Caco-2 (cell line): ENCODE measurements around the gene RNF114. TPM values are rescaled to one million over a fixed set of nuclear protein-coding genes. Genes with fewer than 3 reads are reported as not detected.

Experiments used
- BruUV-seq: library from RNA; stranded (reverse); fragments of 400-500 nt; replicated peaks from 2 replicates; lab custom pipeline; 2021; lab: Mats Ljungman, UMichigan
- CTCF ChIA-PET: fragments of 300-600 bp; sonication (Branson Sonifier 250); formaldehyde crosslinking; loops from one replicate; lab custom pipeline; 2022; ENCODE audit warnings: antibody characterized with exemption; lab: Charles Lee
- POLR2A ChIA-PET: fragments of 300-600 bp; sonication (Branson Sonifier 250); formaldehyde crosslinking; loops from one replicate; lab custom pipeline; 2022; ENCODE audit warnings: antibody characterized with exemption; lab: Charles Lee
- DNase-seq, 2 experiments: peaks; one replicate each; pipeline versions ENCODE4 v3.0.0 to v3.0.0-alpha.2; 2020 to 2022
- H3K27me3 ChIP-seq: replicated peaks from 2 replicates; pipeline ENCODE4 v1.6.0; 2011; ENCODE audit warnings: low read length; ENCODE audit not compliant: control insufficient read depth, insufficient read depth
- H3K36me3 ChIP-seq: 2 replicates; pipeline ENCODE4 v1.5.1; 2011; ENCODE audit warnings: low read length; ENCODE audit not compliant: control insufficient read depth, insufficient read depth
- H3K4me1 ChIP-seq: fragments of 250-450 bp; sonication (Bioruptor Pico); 2 replicates; pipeline ENCODE4 v1.5.1; 2020; ENCODE audit warnings: mild to moderate bottlenecking
- H3K4me3 ChIP-seq: 2 replicates; pipeline ENCODE4 v1.5.1; 2011; ENCODE audit warnings: low read depth, mild to moderate bottlenecking, control low read depth, low read length
- H3K9me3 ChIP-seq: fragments of 250-450 bp; sonication (Bioruptor Pico); 2 replicates; pipeline ENCODE4 v1.5.1; 2020; ENCODE audit warnings: mild to moderate bottlenecking, moderate library complexity
- H3K27ac Mint-ChIP-seq: one replicate; pipeline ENCODE4 v1.8.0; 2022; ENCODE audit warnings: mixed read lengths; ENCODE audit not compliant: unreplicated experiment
- H3K27me3 Mint-ChIP-seq: one replicate; pipeline ENCODE4 v1.8.0; 2022; ENCODE audit warnings: mixed read lengths; ENCODE audit not compliant: insufficient read depth, unreplicated experiment
- H3K36me3 Mint-ChIP-seq: one replicate; pipeline ENCODE4 v1.8.0; 2022; ENCODE audit warnings: mild to moderate bottlenecking, mixed read lengths; ENCODE audit not compliant: insufficient read depth, unreplicated experiment
- H3K4me1 Mint-ChIP-seq: one replicate; pipeline ENCODE4 v1.8.0; 2022; ENCODE audit warnings: low read depth, mixed read lengths; ENCODE audit not compliant: unreplicated experiment
- H3K4me3 Mint-ChIP-seq: one replicate; pipeline ENCODE4 v1.8.0; 2022; ENCODE audit warnings: mild to moderate bottlenecking, moderate library complexity, mixed read lengths; ENCODE audit not compliant: unreplicated experiment
- H3K9me3 Mint-ChIP-seq: one replicate; pipeline ENCODE4 v1.8.0; 2022; ENCODE audit warnings: mixed read lengths; ENCODE audit not compliant: unreplicated experiment
- CTCF ChIP-seq, 2 experiments: fragments of 200-600 bp in 1 of 2; IDR thresholded peaks; 1 replicate in 1 of 2; 2 replicates in 1 of 2; pipeline versions ENCODE4 v1.5.1 to v1.8.0; 2011 to 2022; ENCODE audit warnings: antibody characterized with exemption in 1 of 2, control low read depth in 1 of 2, inconsistent platforms in 1 of 2, low read depth in 1 of 2, low read length in 1 of 2, mild to moderate bottlenecking in 1 of 2, moderate library complexity in 1 of 2; ENCODE audit not compliant: insufficient read depth in 1 of 2, severe bottlenecking in 1 of 2, unreplicated experiment in 1 of 2
- intact Hi-C: fragments of 100-400 bp; cut with micrococcal nuclease; formaldehyde crosslinking; loops from one replicate; pipeline ENCODE4 v1.10.0; 2022; ENCODE audit not compliant: unreplicated experiment
- total RNA-seq: library from RNA; stranded (reverse); gene quantifications from 2 replicates; pipeline ENCODE4 v1.2.3, GENCODE V29; 2022

The RNF114 gene
- total RNA-seq, 1 experiment from 2014 or later: 154 TPM

DNA sequence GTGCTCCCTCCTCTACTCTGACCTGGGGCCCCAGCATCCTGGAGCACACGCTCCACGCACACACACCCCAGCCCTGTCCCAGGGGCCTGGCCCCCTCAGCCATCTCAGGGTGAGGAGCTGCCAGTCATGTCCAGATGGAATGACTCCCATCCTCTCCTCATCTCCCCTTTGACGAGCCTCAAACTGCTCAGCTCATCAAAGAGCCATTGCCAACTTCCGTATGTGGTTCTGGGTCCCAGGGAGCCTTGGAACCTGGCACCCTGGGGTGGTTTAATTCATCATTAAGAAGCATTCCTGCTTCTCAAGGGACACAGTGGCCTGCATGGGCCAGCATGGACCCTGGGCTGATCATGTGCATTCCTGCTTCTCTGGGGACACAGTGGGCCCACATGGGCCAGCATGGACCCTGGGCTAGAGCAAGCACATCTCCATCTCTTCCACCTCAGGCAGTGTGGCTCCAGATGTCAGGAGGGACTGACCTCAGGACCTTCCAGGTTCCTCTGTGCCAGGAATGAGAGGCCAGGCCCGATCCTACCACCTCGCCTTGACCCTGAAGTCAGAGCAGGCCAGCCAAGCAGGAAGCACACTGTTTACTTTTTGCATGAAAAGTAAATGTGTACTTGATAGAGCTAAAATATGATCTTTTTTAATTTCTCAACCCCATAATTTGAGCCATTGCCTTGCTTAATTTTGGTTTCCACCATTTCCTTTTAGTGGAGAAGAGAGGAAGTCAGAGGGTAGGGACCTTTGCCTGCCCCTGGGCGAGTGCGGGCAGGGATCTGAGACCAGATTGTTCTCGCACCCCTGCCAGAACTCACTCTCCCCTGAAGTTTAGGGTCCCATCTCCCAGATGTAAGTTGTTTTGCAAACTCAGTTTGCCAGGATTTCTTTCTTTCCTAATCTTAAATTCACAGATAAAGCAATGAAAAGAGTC lies 46.9 kb upstream of the RNF114 start:
- peaks cover 30% of the 10 kb centered on the region for H3K36me3 Mint-ChIP-seq
- Histone ChIP-seq H3K4me3 (no peak overlapping the region), H3K4me1 (no peaks in the 10 kb centered on the region), H3K36me3 (no peaks in the 10 kb centered on the region; the same call in 1 of the 2 replicates), H3K9me3 (no peaks in the 10 kb centered on the region), H3K27me3 (no peaks in the 10 kb centered on the region)
- intact Hi-C loops: no loop called here
- ChIA-PET CTCF (interaction anchor here (0.5 to 2.0 kb wide), 24 partner anchors 12 to 349 kb away, joined by 3 to 24 read pairs (median 3); no protein-coding TSS in a partner anchor), POLR2A (interaction anchor here (0.5 to 1.0 kb wide), 4 partner anchors 27 to 279 kb away, joined by 3 to 9 read pairs (median 4); no protein-coding TSS in a partner anchor)
- DNase-seq: no peak
- peak overlapping the region; percentile 14 for H3K27ac Mint-ChIP-seq
- peaks cover 15% of the 10 kb centered on the region for H3K4me1 Mint-ChIP-seq
- H3K4me3 Mint-ChIP-seq: no peak overlapping the region
- H3K9me3 Mint-ChIP-seq: no peaks in the 10 kb centered on the region
- TF ChIP-seq CTCF (IDR thresholded peaks at IDR 0.05; ENCODE audit: insufficient read depth in 1 of 2, low read depth in 1 of 2, low read length in 1 of 2, severe bottlenecking in 1 of 2, unreplicated experiment in 1 of 2): no peak
- H3K27me3 Mint-ChIP-seq: no peaks in the 10 kb centered on the region
- no TSS peak for BruUV-seq

- no peaks in the 10 kb centered on the region for H3K4me1 ChIP-seq
- POLR2A ChIA-PET: interaction anchor here (0.6 kb wide), 1 partner anchor 27 kb away, joined by 9 read pairs; no protein-coding TSS in a partner anchor
- H3K9me3 Mint-ChIP-seq: no peaks in the 10 kb centered on the region
- no TSS peak for BruUV-seq
- no peak for TF ChIP-seq CTCF (IDR thresholded peaks at IDR 0.05; ENCODE audit: insufficient read depth in 1 of 2, low read depth in 1 of 2, low read length in 1 of 2, severe bottlenecking in 1 of 2, unreplicated experiment in 1 of 2)
- H3K36me3 ChIP-seq: no peaks in the 10 kb centered on the region; the same call in 1 of the 2 replicates
- no peak overlapping the region for H3K27ac Mint-ChIP-seq
- no peaks in the 10 kb centered on the region for H3K27me3 ChIP-seq
- no peak overlapping the region for H3K4me3 Mint-ChIP-seq
- intact Hi-C loops: no loop called here
- H3K27me3 Mint-ChIP-seq: no peaks in the 10 kb centered on the region
- H3K9me3 ChIP-seq: no peaks in the 10 kb centered on the region
- H3K36me3 Mint-ChIP-seq: peaks cover 28% of the 10 kb centered on the region
- no peak for DNase-seq
- CTCF ChIA-PET: interaction anchor here (1.0 to 2.0 kb wide), 2 partner anchors 11 to 280 kb away, joined by 3 to 24 read pairs; no protein-coding TSS in a partner anchor
- peaks cover 15% of the 10 kb centered on the region for H3K4me1 Mint-ChIP-seq
- H3K4me3 ChIP-seq: no peak overlapping the region
Measured at GRCh38 chr20:49889935-49890333, 46.3 kb upstream of the RNF114 start.
